Measurements from ENCODE around the gene PARVB.

PARVB gene

DNA sequence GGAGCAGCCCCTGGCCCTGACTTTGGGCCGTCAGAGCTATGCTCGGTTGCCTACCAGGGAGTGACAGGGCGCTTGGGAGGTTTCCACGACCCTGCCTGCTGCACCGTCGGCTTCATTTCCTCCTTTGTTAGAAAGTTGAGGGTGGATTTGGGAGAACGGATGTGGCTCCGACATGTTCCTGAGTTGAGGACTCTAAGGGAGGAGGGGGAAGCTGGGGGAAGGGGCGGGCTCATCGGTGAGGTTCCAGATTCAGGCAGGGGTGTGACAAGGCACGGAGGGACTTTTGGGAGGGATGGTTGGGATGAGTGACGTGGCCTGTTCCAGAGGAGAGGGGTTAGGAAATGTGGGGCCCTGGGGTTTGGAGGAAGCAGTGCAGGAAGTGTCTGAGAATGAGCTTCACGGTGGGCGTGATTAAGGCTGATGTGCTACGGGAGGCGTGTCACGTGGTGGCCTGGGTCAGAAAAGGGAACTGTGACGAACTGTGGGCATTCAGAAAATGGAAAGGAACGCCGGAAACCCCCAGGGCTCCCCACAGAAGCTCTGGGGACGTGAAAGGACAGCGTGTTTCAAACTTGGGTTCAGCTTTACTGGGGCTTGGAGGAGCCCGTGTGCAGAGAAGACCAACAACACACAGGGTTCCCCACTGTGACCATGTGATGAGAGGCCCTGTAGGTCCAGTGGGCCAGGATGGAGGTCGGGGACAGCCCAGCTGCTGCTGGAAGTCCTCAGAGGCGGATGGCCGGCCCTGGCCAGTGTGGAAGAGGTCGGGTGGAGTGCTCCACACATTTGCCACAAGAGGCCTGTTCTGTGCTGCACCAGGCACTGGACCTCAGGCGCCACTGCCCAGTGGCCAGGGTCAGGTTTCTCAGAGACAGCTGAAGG, 2.8 kb downstream of the PARVB start:
- DNase-seq (ENCODE audit: low read depth, low spot score) = no peak

GRCh38 chr22:44028091-44028490, 4.0 kb downstream of the PARVB start:
- DNase-seq (ENCODE audit: low read depth, low spot score) = no peak

DNA sequence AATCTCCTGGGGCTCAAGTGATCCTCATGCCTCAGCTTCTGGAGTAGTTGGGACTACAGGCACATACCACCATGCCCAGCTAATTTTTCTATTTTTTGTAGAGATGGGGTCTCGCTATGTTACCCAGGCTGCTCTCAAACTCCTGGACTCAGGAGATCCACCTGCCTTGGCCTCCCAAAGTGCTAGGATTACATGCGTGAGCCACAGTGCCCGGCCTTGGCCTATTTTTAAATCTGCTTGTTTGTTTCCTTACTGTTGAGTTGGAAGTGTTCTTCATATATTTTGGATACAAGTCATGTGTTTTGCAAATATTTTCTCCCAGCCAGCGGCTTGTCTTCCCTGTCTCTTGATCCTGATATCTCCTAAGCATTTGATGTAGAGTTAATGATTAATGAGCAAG, 5.0 kb downstream of the PARVB start:
- DNase-seq (ENCODE audit: low read depth, low spot score) = no peak

- no peak for DNase-seq (ENCODE audit: low read depth, low spot score)
Observed at GRCh38 chr22:44030051-44030701, 6.1 kb downstream of the PARVB start.

DNA sequence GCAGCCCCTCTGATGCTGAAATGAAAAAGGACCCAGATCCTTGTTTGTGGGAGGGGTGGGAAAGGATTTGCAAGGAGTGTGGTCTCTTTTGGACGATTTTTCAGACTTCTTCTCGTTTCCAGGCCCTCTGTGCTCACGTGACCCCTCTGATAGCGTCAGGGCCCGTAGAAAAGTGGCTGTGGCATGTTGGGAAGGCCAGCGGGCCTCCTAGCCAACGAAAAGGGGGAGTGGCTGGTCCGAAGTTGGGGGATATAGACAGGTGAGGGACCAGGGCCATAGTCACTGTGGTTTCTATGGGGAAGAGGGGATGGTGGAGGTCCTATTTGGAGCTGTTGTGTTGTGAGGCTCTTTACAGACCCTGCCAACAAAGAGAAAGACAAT, 6.6 kb downstream of the PARVB start:
- no peak for DNase-seq (ENCODE audit: low read depth, low spot score)

DNA sequence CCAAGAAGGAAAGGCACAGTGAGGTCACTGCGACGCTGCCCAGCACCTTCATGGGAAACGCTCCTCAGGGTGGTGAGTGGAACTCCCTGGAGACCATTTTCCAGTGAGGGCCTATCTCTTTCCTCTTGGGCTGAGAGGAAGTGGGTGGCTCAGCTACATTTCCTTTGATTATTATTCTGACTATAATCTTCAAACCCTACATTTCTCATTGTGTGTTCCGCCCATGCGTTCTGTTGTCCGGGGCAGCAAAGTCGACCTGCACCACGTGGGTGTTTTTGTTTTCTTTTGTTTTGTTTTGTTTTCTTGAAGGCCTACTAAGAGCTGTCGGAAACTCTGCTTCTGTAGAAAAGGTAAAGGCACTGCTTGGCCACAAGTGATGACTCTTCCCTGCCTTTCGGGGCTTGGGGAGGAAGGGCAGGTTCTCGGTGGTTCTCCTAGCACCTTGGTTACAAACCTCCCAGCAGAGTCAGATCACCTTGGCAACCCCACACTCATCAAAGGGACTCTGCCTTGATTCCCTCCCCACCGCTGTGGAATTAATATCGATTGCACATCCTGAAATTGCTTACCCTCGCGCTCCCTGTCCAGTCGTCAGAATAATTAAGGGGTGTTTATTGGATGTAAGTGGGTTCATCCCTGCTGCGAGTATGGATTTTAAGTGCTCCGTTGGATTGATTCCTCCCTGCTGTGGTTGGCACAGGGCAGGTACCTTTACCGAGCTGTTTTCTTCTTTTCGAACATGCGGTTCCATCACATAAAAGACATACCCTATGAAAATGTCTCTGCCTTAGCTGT, 7.3 kb downstream of the PARVB start:
- no peak for DNase-seq (ENCODE audit: low read depth, low spot score)

DNA sequence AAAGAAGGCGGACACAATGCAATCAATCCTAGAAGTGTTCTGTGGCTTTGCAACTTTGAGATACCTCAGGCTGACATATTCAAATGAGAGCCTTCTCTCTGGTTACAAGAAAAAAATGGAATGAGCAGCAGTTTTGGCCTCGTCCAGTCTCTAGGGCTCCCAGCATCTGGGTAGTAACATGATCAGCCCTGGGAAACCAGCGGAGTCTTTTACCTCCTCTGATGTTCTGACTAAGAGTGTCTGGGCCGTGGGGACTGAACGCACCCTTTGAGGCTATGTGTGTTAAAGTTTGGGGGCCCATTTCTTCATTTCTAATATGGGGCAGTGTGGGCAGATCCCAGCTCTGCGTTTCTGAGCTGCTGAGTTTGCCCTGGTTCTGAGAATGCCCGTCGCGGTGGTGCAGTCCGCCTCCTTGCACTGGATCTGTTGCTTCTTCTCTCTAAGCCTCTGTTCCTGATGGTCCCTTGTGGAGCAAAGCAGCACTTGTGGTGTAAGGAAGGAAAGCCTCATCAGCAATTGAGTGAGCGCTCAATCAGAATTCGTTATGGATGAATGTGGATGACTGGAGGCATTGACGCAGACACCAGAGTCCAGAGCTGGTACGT, 8.1 kb downstream of the PARVB start:
- DNase-seq (ENCODE audit: low read depth, low spot score) = no peak

DNA sequence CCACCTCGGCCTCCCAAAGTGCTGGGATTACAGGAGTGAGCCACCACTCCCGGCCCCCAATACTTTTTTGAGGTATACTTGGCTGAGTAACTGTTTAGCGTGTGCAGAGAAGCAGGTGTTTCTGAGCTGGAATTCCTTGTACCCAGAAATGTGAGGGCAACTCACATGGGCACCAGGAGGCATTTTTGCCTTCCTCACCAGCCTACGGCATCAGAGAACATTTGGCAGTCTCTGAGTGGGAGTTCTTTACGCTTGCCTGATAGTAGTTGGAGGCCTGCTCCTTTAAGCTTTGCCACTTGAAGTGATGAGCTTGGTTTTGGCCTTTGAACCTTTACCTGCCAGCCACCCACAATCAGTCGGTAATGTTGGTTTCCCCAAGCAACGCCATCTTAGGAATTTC, 9.2 kb downstream of the PARVB start:
- no peak for DNase-seq (ENCODE audit: low read depth, low spot score)

- DNase-seq (ENCODE audit: low read depth, low spot score) = no peak
Observed at GRCh38 chr22:44033694-44034093, 9.6 kb downstream of the PARVB start.

- no peak for DNase-seq (ENCODE audit: low read depth, low spot score)
Observed at GRCh38 chr22:44037519-44038375, 13.6 kb downstream of the PARVB start.

GRCh38 chr22:44039566-44040171, 15.6 kb downstream of the PARVB start:
- no peak for DNase-seq (ENCODE audit: low read depth, low spot score)

DNA sequence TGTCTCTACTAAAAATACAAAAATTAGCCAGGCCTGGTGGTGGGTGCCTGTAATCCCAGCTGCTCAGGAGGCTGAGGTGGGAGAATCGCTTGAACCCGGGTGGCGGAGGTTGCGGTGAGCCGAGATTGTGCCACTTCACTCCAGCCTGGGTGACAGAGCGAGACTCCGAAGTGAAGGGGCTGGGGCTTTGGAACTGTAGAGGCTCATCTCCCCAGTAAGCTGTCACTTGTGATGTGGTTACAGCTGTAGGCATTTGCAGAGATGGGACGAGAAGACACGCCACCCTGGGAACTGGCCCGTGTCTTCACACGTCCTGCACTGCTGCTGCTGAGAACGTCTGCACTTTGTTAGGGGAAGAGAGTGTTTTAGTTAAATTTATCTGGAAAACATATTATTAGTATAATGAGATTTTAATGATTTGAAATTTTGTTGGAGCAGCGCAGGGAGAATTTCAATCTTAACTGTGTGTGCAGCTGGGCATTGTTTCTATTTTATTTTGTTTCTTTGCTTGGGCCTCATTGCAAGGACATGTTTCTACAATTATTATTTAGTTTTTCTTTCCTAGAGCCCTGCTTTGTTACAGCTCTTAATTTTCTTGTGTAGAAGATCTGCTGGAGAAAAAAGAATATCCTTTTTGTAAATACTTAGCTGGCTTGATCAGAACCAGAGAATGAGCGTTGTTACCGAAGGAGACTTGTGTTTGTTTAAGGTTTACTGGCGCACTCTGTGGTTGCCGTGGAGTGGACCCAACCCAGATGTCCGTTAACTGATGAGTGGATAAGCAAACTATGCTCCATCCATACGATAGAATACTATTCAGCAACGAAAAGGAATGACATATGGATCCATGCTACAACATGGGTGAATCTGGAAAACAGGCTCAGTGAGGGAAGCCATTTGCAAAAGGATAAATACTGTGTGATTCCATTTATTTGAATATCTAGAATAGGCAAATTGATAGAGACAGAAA, 18.4 kb downstream of the PARVB start:
- DNase-seq (ENCODE audit: low read depth, low spot score) = no peak

DNA sequence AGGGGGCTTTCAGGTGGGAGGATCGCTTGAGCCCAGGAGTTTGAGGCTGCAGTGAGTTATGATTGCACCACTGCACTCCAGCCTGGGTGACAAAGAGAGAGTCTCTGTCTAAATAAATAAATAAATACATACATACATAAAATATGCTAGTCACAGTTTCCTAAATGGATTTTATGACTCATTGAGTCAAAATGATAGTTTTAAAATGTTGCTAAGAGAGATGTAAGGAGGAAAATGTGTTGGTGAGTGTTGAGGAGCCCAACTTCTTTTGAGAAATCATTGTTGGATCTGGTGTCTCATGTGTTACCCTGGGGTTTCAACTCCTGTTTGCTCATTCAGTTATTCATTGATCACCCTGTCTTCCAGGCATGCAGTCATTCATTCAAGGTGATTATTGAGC, 21.0 kb downstream of the PARVB start:
- no peak for DNase-seq (ENCODE audit: low read depth, low spot score)

- no peak for DNase-seq (ENCODE audit: low read depth, low spot score)
Observed at GRCh38 chr22:44046485-44047141, 22.5 kb downstream of the PARVB start.

DNA sequence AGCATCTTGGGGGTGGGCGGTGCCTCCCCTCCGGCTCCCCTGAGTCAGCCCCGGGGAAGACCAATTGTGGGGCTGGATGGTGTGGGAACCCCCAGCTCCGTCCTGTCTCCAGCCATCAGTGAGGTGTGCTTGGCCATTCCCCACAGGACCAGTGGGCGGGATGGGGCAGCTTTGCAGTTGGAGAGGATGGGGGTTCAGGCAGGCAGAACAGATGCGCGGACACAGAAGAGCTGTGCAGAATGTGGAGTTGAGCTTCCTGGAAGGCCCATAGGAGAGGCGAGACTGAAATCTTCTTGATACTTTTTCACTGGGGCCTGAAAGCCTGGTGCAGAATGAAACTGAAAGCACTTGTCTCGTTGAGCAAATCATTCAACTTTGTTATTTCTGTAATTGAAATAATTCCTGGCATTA, 23.8 kb downstream of the PARVB start:
- DNase-seq (ENCODE audit: low read depth, low spot score) = no peak

GRCh38 chr22:44049486-44050231, 25.6 kb downstream of the PARVB start:
- DNase-seq (ENCODE audit: low read depth, low spot score) = no peak

- no peak for DNase-seq (ENCODE audit: low read depth, low spot score)
Observed at GRCh38 chr22:44050766-44051355, 26.8 kb downstream of the PARVB start.

- DNase-seq (ENCODE audit: low read depth, low spot score) = no peak
Observed at GRCh38 chr22:44051358-44051757, 27.3 kb downstream of the PARVB start.
